ENCODE measurements around the gene GCSH. TPM values are rescaled to one million over a fixed set of nuclear protein-coding genes. Genes with fewer than 3 reads are reported as not detected.
A peak's percentile ranks its signal among the peaks of the same experiment; 100 is the strongest.

Gene GCSH
- total and polyA plus RNA-seq, 2 experiments from 2014 or later, result 15.8 to 78.9 TPM

DNA sequence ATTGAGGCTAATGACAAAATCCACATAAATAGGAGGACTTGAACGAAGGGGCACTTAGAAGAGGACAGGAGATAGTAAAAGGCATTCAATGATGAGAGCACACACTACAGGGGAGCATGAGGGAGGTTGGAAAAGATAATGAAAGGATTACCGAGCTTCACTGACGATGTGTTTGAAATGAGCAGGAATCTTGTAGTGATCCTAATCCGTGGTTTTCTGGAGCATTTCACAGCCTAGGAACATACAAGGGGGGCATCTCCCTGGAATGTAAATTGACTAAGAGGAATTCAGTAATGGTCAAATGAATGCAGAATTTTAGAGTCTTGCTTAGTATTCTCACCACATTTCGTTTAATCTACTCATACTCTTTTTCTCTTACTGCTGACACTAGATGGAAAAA, 55.4 kb downstream of the GCSH start:
- Histone ChIP-seq H3K27me3 (no peaks in the 10 kb centered on the region), H3K9me3 (ENCODE audit: low read depth) (no peaks in the 10 kb centered on the region), H3K27ac (no peak overlapping the region), H3K4me3 (no peak overlapping the region), H3K4me1 (ENCODE audit: low read depth) (peaks cover 25% of the 10 kb centered on the region), H3K36me3 (peaks cover 30% of the 10 kb centered on the region)
- DNase-seq (ENCODE audit: low read depth in 1 of 2, low spot score in 1 of 2), result no peak
- TF ChIP-seq, protein P1, sequence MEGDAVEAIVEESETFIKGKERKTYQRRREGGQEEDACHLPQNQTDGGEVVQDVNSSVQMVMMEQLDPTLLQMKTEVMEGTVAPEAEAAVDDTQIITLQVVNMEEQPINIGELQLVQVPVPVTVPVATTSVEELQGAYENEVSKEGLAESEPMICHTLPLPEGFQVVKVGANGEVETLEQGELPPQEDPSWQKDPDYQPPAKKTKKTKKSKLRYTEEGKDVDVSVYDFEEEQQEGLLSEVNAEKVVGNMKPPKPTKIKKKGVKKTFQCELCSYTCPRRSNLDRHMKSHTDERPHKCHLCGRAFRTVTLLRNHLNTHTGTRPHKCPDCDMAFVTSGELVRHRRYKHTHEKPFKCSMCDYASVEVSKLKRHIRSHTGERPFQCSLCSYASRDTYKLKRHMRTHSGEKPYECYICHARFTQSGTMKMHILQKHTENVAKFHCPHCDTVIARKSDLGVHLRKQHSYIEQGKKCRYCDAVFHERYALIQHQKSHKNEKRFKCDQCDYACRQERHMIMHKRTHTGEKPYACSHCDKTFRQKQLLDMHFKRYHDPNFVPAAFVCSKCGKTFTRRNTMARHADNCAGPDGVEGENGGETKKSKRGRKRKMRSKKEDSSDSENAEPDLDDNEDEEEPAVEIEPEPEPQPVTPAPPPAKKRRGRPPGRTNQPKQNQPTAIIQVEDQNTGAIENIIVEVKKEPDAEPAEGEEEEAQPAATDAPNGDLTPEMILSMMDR (IDR thresholded peaks at IDR 0.05; ENCODE audit: low read depth, low read length), result no peak

- Histone ChIP-seq H3K4me1 (ENCODE audit: low read depth) (peaks cover 25% of the 10 kb centered on the region), H3K27ac (no peak overlapping the region), H3K9me3 (ENCODE audit: low read depth) (no peaks in the 10 kb centered on the region), H3K27me3 (no peaks in the 10 kb centered on the region), H3K4me3 (no peak overlapping the region), H3K36me3 (peaks cover 30% of the 10 kb centered on the region)
- TF ChIP-seq, protein P1 (IDR thresholded peaks at IDR 0.05; ENCODE audit: low read depth, low read length), result no peak
- DNase-seq (ENCODE audit: low read depth in 1 of 2, low spot score in 1 of 2), result peak in 1 of 2 donors; percentile 14
These were observed 56.1 kb downstream of the GCSH start for GRCh38 chr16:81040131-81040530.

- TF ChIP-seq, protein P1 (IDR thresholded peaks at IDR 0.05; ENCODE audit: low read depth, low read length), result no peak
- Histone ChIP-seq H3K27me3 (no peaks in the 10 kb centered on the region), H3K9me3 (ENCODE audit: low read depth) (no peaks in the 10 kb centered on the region), H3K27ac (no peak overlapping the region), H3K4me3 (peak overlapping the region; percentile 92), H3K36me3 (peaks cover 3% of the 10 kb centered on the region), H3K4me1 (ENCODE audit: low read depth) (peaks cover 25% of the 10 kb centered on the region)
- no peak for DNase-seq (ENCODE audit: low read depth in 1 of 2, low spot score in 1 of 2)
These were observed 59.3 kb downstream of the GCSH start for GRCh38 chr16:81036751-81037350.

GRCh38 chr16:81035975-81036750, 60.0 kb downstream of the GCSH start:
- DNase-seq (ENCODE audit: low read depth in 1 of 2, low spot score in 1 of 2), result peak; percentile 24 to 55
- TF ChIP-seq, protein P1 (IDR thresholded peaks at IDR 0.05; ENCODE audit: low read depth, low read length), result no peak
- peak overlapping the region; percentile 88 for H3K27ac ChIP-seq

DNA sequence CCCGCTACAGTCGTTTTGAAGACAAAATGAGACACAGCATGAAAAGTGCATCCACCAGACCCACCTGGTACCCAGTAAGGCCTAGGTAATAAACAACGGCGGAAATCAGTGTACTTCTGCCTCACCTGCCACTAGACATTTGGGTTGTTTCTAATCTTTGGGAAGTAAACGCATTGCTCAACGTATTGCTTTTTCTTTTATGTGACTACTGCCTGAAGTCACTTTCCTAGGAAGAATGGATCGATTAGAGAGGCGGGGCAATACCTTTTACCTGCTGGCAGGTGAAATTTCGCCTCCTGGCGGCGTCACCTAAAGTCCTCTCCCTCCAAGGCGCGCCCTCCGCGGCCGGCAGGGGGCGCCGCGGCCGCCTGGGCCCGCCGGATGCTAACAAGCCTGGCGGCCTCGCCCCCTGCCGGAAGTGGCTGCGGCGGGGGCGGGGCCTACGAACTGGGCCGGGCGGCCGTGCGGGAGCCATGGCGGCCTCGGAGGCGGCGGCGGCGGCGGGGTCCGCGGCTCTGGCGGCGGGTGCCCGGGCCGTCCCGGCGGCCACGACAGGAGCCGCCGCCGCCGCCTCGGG, 60.7 kb downstream of the GCSH start, which contains the start of gene ATMIN:
ATMIN (plus strand) TSS at position 445 of the 577 bp plus-strand sequence; CDS start at position 474, 29 bp downstream.
- no peaks in the 10 kb centered on the region for H3K36me3 ChIP-seq
- peaks cover 20% of the 10 kb centered on the region for H3K4me1 ChIP-seq (ENCODE audit: low read depth)
- peak within 1 kb of the TSS; percentile 88 for H3K27ac ChIP-seq
- TF ChIP-seq, protein P1 (IDR thresholded peaks at IDR 0.05; ENCODE audit: low read depth, low read length), result peak; percentile 96
- H3K9me3 ChIP-seq (ENCODE audit: low read depth), result no peaks in the 10 kb centered on the region
- H3K4me3 ChIP-seq, result peak within 1 kb of the TSS; percentile 92
- peak; percentile 90 to 95 for DNase-seq (ENCODE audit: low read depth in 1 of 2, low spot score in 1 of 2)
- H3K27me3 ChIP-seq, result no peaks in the 10 kb centered on the region

More at GRCh38 chr16:81035975-81036750, 60.0 kb downstream of the GCSH start:
- no peaks in the 10 kb centered on the region for H3K9me3 ChIP-seq (ENCODE audit: low read depth)
- no peaks in the 10 kb centered on the region for H3K36me3 ChIP-seq
- H3K4me1 ChIP-seq (ENCODE audit: low read depth), result peaks cover 25% of the 10 kb centered on the region
- H3K27me3 ChIP-seq, result no peaks in the 10 kb centered on the region
- peak overlapping the region; percentile 92 for H3K4me3 ChIP-seq

Other genes with a start within 250 kb of the GCSH start
- gene CMC2, start 89.5 kb downstream of the GCSH start, total RNA-seq, result 41.3 and 61.1 TPM in 2 replicates
- 138 and 153 TPM in 2 replicates for gene CMC2, start 89.5 kb downstream of the GCSH start, polyA plus RNA-seq
- 9.1 and 16.3 TPM in 2 replicates for gene CENPN, start 89.2 kb downstream of the GCSH start, total RNA-seq
- gene CENPN, start 89.2 kb downstream of the GCSH start, polyA plus RNA-seq, result 22.1 and 28.7 TPM in 2 replicates
- 25.9 and 31.0 TPM in 2 replicates for gene ATMIN, start 60.6 kb downstream of the GCSH start, total RNA-seq
- 36.5 and 43.3 TPM in 2 replicates for gene ATMIN, start 60.6 kb downstream of the GCSH start, polyA plus RNA-seq
- gene C16orf46, start 19.2 kb downstream of the GCSH start, total RNA-seq, result 0.60 and 1.9 TPM in 2 replicates
- gene C16orf46, start 19.2 kb downstream of the GCSH start, polyA plus RNA-seq, result 0.60 and 1.7 TPM in 2 replicates
- not detected in 2 replicates for gene BCO1, start 142.3 kb upstream of the GCSH start, total RNA-seq
- not detected in 2 replicates for gene BCO1, start 142.3 kb upstream of the GCSH start, polyA plus RNA-seq
- 20.8 and 30.8 TPM in 2 replicates for gene GAN, start 218.6 kb upstream of the GCSH start, total RNA-seq
- gene GAN, start 218.6 kb upstream of the GCSH start, polyA plus RNA-seq, result 2.7 and 5.5 TPM in 2 replicates